Stimulated activated CD8-positive, alpha-beta memory T cell treated with anti-CD3 and anti-CD28 coated beads, Interleukin-15, amount 100 ng/mL, for 4 hours (primary cell): ENCODE measurements around the gene TRIP6.
A peak's percentile ranks its signal among the peaks of the same experiment; 100 is the strongest.

Source experiments
- DNase-seq, 2 donors: peaks; one replicate each; pipeline ENCODE4 v3.0.0-alpha.2; 2020; ENCODE audit warnings: low read depth in 2 of 2

The TRIP6 gene

DNA sequence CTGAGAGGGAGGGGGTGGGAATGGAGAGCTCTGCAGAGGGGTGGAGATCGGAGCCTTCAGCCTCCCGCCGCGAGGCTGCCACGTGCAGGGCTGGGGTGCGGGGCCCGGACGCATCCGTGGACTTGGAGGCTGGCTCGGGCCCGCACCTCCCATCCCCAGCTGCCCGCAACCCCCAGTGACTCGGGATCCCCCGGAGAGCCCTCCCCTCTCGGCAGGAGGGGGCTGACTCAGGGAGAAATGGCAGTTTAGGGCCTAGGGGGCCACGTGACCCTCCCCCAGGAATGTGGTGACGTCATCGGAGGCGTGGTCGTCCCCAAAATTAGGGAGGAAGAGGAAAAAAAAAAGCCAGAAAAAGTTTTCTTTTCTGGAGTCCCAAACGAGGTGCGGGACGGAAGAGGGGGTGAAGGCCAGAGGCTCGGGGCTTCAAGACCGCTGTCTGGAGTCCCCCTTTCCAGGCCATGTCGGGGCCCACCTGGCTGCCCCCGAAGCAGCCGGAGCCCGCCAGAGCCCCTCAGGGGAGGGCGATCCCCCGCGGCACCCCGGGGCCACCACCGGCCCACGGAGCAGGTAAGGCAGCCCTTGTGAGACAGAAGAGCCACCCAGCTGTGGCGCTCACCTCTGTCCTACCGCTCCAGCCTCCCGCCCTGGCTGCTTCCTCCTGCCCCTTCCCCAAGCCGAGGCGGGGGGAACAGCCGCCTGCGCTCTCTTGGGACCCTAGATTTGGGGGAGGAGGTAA, at the start of gene TRIP6:
Gene TRIP6, plus strand, starts transcription at position 348 of the 736 bp plus-strand sequence. Its CDS starts 111 bp downstream, at position 459.
- DNase-seq: peak; percentile 37 to 58

DNA sequence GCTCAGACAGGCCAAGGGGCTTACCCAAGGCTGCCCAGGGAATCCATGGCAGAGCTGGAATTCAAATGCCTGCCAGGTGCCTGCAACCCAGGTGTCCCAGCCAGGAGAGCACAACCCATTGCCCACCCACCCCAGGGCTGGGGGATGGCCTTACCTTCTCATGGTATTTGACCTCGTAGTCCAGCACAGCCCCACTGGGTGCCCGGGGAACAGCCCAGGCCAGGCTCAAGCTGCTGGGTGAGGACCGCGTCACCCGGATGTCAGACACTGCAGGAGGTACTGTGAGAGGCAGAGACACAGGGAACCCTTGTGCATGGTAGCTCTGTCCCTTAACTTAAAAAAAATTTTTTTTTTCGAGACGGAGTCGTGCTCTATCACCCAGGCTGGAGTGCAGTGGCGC, 48.8 kb upstream of the TRIP6 start:
- DNase-seq: no peak

GRCh38 chr7:100818825-100819224, 48.4 kb upstream of the TRIP6 start:
- DNase-seq: no peak

DNA sequence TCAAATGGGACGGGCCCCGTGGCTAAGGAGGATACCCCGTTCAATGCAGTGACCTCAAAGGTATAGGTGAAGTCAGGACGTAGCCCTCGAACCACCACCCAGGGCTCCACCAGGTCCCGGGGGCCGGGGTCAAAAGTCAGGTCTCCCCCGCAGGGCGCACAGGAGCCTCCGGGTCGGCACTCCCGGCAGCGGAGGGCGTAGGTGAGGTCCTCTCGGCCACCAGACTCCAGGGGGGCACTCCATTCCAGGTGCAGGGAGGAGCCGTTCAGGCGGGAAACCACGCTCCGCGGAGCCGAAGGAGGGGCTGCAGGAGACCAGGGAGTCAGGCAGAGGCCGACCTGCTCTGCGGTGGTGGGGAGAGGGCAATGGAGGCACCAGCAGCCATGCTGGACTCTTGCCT, 47.6 kb upstream of the TRIP6 start:
- DNase-seq: no peak

GRCh38 chr7:100822236-100823139, 44.7 kb upstream of the TRIP6 start:
- DNase-seq: no peak

- no peak for DNase-seq
Observed at GRCh38 chr7:100823140-100823525, 44.1 kb upstream of the TRIP6 start.

GRCh38 chr7:100823534-100823933, 43.7 kb upstream of the TRIP6 start:
- DNase-seq: no peak

DNA sequence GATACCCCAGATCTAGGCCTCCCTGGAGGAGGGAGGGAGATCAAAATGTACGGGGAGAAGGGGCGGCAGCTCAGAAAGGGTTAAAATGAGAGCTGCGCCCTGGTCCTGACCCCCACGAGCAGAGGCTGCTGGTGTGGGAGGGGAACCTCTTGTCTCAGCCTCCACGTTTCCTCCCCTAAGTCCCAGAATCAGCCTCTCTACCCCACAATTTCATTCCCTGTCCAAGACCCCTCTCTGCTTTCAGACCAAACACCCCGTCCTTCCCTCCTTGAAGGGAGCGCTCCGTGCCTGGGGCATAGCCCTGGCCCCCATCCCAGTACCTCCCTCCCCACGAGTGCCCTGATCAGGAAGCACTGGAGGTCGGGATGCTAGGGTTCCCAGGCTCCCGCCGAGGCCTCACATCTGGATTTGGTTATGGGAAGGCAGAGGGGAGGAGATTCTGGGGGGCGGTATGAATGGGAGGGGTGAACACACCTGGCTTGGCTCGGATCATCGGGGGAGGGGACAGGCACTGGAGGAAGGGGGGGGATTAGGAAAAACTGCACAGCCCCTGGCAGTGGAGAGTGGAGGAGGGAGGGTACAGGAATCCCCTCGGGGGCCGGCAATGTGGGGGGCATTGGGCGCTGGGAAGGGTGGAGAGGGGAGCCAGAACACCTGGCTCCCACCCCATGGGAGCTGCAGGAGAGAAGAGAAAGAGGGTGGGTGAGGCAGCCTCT, 42.5 kb upstream of the TRIP6 start:
- DNase-seq: no peak

DNA sequence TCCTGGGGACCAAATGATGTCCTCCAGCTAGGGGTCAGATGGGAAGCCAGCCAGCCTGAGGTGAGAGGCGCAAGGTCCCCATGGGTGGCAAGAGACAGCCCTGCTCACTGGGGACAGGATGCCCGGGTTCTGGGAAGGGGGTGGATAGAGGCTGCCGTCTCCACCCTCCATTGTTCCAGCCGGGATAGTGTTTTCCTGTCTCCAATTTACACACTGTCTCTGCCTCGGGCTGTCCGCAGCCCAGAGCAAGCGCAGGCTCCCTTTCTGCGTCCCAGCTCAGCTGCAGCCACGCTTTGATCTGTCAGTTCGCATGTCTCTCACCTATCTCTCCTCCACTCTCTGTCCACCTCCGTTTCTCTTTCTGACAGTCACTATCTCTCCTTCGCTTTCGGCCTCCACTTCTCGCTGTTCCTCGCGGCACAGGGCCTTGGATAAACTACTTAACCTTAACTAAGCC, 41.9 kb upstream of the TRIP6 start:
- DNase-seq: no peak

DNA sequence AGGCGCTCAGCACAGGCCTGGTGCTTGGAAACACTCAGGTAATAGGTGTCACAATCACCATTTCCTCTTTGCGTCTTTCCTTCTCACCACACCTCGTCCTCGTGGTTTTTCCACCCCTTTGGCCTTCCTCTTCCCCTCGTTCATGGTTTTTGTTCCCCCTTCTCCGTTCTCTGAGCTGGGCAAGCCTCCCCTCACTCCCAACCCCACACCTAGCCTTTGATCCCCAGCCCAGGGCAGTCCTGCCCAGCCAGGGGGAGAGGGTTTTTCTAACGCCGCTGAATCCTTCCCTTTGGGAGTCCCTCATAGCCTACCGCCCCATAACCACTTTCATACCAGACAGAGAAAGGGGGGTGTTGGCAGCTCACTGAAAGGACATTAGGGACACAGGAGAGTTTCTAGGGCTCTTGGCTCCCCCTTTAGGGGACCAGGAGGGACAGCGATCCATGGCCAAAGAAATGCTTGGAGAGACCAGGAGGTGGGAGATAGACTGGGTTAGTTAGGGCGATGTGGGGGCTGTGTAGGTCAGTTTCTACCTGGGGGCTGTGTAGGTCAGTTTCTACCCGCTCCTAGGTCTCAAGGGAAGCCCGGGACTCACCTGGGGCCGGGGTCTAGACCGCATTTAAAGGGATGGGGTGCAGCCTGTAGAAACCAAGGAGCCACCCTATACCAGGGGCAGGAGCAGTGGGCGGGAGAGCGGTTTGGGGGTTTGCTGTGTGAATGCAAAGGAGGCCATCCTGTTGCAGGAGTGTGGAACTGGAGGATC, 41.3 kb upstream of the TRIP6 start:
- DNase-seq: no peak

- DNase-seq: no peak
Observed at GRCh38 chr7:100826514-100827329, 40.5 kb upstream of the TRIP6 start.

- no peak for DNase-seq
Observed at GRCh38 chr7:100827330-100828226, 39.6 kb upstream of the TRIP6 start, which contains the start of gene EPHB4. Gene EPHB4 (minus strand): TSS chr7:100827523. CDS start chr7:100827030, 493 bp downstream.

GRCh38 chr7:100829150-100829716, 38.0 kb upstream of the TRIP6 start:
- no peak for DNase-seq

GRCh38 chr7:100830396-100830795, 36.8 kb upstream of the TRIP6 start:
- DNase-seq: no peak

DNA sequence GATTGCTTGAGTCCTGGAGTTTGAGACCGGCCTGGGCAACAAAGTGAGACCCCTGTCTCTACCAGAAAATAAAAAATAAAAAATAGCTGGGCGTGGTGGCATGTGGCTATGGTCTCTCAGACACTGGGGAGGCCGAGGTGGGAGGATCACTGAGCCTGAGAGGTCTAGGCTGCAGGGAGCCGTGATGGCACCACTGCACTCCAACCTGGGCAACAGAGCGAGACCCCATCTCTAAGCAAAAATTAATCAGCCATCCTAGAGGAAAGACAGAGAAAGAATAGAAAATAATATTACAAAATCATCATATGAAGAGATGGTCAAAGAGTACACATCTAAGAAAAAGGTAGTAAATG, 34.9 kb upstream of the TRIP6 start:
- DNase-seq: no peak

GRCh38 chr7:100835903-100836811, 31.0 kb upstream of the TRIP6 start:
- no peak for DNase-seq

DNA sequence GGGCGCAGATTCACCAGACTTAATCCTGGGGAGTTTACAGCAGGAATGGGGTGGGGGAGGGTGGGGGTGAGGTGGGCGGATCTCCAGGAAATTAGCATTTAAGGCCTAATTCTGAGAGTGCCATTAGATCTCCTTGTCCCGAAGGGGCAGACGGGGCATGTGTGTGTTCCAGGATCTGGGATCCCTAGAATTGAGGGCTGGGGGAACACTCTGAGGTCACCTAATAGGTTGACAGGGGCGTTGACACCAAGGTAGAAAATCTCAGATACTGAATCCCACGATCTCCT, 30.4 kb upstream of the TRIP6 start:
- no peak for DNase-seq

DNA sequence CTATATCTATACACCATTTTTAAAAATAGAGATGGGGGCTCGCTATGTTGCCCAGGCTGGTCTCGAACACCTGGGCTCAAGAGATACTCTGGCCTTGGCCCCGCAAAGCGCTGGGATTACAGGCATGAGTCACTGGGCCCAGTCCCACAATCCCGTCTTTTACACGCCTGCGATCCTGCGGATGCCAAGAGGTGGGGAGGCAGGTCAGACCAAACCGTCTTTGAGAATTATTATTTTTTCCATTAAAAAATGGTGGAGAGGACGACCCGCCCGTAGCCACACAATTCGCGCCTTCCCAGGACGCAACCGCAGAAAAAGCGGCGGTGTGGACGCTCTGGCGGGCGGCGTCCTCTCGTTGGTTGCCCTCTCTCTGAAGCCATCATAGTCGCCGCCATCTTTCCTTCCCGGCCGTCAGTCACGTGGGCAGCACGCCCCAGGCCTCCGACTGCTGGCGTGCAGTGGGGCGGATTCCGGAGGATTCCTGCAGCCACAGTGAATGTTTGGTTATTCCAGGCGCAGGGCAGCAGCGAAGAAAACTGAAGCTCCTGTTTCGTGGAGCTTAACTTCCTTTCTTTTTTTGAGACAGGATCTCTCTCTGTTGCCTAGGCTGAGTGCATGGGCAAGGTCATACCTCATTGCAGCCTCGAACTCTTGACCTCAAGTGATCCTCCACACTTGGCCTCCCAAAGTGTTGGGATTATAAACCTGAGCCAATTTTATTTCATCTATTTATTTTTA, 29.9 kb upstream of the TRIP6 start:
- peak; percentile 59 for DNase-seq
